GM18502 (cell line): ENCODE measurements around the gene ZNF773.

ENCODE experiments used
- ATAC-seq: cut with Tn5 transposase; IDR thresholded peaks from one replicate; pipeline ENCODE4 v1.9.1; 2021; ENCODE audit warnings: mild to moderate bottlenecking; ENCODE audit not compliant: unreplicated experiment, poor library complexity

ZNF773 gene

GRCh38 chr19:57557659-57558058, 57.9 kb downstream of the ZNF773 start:
- ATAC-seq, result no peak
